ENCODE measurements around the gene MACROD2.

DNA sequence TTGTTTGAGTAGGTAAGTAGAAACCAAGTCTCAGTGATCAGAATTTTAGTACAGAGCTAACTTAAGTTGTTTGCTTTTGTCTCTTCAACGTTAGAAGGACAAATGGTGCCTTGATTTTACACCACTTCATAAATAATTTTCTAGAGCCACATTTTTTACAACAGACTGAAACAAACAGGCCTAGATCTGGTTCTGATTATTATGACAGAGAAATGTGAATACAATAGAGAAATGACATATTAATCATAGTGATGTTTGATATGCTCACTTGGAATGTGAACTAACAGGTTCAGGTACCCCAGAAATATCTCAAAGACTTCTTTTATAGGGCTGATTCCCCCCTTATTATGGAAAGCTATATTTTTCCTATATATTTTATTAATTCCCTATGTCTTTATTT is 1817.4 kb downstream of the MACROD2 start:
- no peak for TF ChIP-seq CTCF (IDR thresholded peaks at IDR 0.05)
- no peak for TF ChIP-seq POLR2A (IDR thresholded peaks at IDR 0.05)
- TF ChIP-seq EP300 (IDR thresholded peaks at IDR 0.05) = no peak

All from ovary (tissue), 3 donors.